ENCODE results near the gene MAGI2. TPM values are rescaled to one million over a fixed set of nuclear protein-coding genes. Genes with fewer than 3 reads are reported as not detected.

Gene MAGI2
- total RNA-seq, 4 donors from 2014 or later: 0.23 to 5.5 (median 0.45) TPM

- TF ChIP-seq CTCF (IDR thresholded peaks at IDR 0.05) (no peak), POLR2A (IDR thresholded peaks at IDR 0.05) (no peak)
- Histone ChIP-seq H3K27ac (no peak overlapping the region), H3K4me1 (no peaks in the 10 kb centered on the region), H3K27me3 (no peaks in the 10 kb centered on the region), H3K9me3 (no peaks in the 10 kb centered on the region), H3K36me3 (no peaks in the 10 kb centered on the region), H3K4me3 (no peak overlapping the region)
- intact Hi-C loops (cut with DNase I): no loop called here
- WGBS, 2 donors: 39 to 76% methylated on average over 2 of the region's 2 CpGs
- no peak for DNase-seq
Measured at GRCh38 chr7:79494046-79494445, 40.6 kb upstream of the MAGI2 start.

GRCh38 chr7:79489371-79489770 is 35.9 kb upstream of the MAGI2 start:
- Histone ChIP-seq H3K4me3 (no peak overlapping the region), H3K27me3 (no peaks in the 10 kb centered on the region), H3K27ac (no peak overlapping the region), H3K4me1 (no peaks in the 10 kb centered on the region), H3K9me3 (no peaks in the 10 kb centered on the region), H3K36me3 (no peaks in the 10 kb centered on the region)
- no peak for DNase-seq
- TF ChIP-seq POLR2A (IDR thresholded peaks at IDR 0.05): no peak
- no peak for TF ChIP-seq CTCF (IDR thresholded peaks at IDR 0.05)
- intact Hi-C loops (cut with DNase I): no loop called here

- WGBS, 2 donors: 72 to 86% methylated on average over 3 of the region's 3 CpGs
- no peaks in the 10 kb centered on the region for H3K27me3 ChIP-seq
- H3K4me3 ChIP-seq: no peak overlapping the region
- no peaks in the 10 kb centered on the region for H3K36me3 ChIP-seq
- intact Hi-C loops (cut with DNase I): no loop called here
- H3K9me3 ChIP-seq: no peaks in the 10 kb centered on the region
- H3K4me1 ChIP-seq: no peaks in the 10 kb centered on the region
- no peak for DNase-seq
- TF ChIP-seq CTCF (IDR thresholded peaks at IDR 0.05) (no peak), POLR2A (IDR thresholded peaks at IDR 0.05) (no peak)
- no peak overlapping the region for H3K27ac ChIP-seq
Measured at GRCh38 chr7:79478386-79478785, 24.9 kb upstream of the MAGI2 start.

- intact Hi-C loops (cut with DNase I): no loop called here
- H3K9me3 ChIP-seq: no peaks in the 10 kb centered on the region
- no peaks in the 10 kb centered on the region for H3K36me3 ChIP-seq
- H3K4me1 ChIP-seq: no peaks in the 10 kb centered on the region
- H3K4me3 ChIP-seq: no peak overlapping the region
- 47 to 60% methylated on average over 1 of the region's 1 CpG for WGBS, 2 donors
- no peak overlapping the region for H3K27ac ChIP-seq
- TF ChIP-seq POLR2A (IDR thresholded peaks at IDR 0.05): no peak
- TF ChIP-seq CTCF (IDR thresholded peaks at IDR 0.05): no peak
- DNase-seq: no peak
- no peaks in the 10 kb centered on the region for H3K27me3 ChIP-seq
Measured at GRCh38 chr7:79475455-79475854, 22.0 kb upstream of the MAGI2 start.

- no peak for TF ChIP-seq CTCF (IDR thresholded peaks at IDR 0.05)
- no peak for TF ChIP-seq POLR2A (IDR thresholded peaks at IDR 0.05)
- intact Hi-C loops (cut with DNase I): no loop called here
- H3K9me3 ChIP-seq: no peaks in the 10 kb centered on the region
- H3K4me1 ChIP-seq: no peaks in the 10 kb centered on the region
- no peak for DNase-seq
- H3K4me3 ChIP-seq: no peak overlapping the region
- no peaks in the 10 kb centered on the region for H3K27me3 ChIP-seq
- no peak overlapping the region for H3K27ac ChIP-seq
- WGBS, 2 donors: 80 to 83% methylated on average over 1 of the region's 1 CpG
- H3K36me3 ChIP-seq: no peaks in the 10 kb centered on the region
Measured at GRCh38 chr7:79471699-79472098, 18.2 kb upstream of the MAGI2 start.

Data from esophagus squamous epithelium (tissue), 5 donors.